ENCODE measurements around the gene HCAR1.
"Not testable (repeated sequence)": the region's sequence is repeated elsewhere in the genome, so short reads cannot be mapped to it uniquely, and the experiment has no call there.

The HCAR1 gene

DNA sequence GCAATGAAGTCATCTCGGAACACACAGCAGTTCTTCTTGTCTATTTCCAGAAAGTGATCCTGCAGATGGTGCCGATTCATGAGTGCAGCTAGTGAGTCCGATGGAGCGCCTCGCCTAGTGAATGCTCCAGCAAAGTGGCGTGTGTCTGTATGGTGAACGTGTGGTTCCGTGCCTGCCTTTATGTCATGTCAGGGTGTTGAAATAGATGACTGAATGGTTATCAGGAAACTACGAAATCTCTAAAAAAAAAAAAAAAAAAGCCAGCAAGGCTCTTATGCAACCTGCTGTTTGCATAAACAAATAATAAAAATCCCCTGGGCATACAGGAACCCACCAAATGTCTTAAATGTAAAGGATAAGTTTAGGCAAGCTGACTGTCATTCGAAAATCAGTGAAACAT is 14.0 kb downstream of the HCAR1 start, which contains the start of gene HCAR3:
Gene HCAR3, minus strand, starts transcription at position 154 of the 400 bp plus-strand sequence. Its CDS starts 74 bp downstream, at position 80.
- not testable (repeated sequence) for DNase-seq

DNA sequence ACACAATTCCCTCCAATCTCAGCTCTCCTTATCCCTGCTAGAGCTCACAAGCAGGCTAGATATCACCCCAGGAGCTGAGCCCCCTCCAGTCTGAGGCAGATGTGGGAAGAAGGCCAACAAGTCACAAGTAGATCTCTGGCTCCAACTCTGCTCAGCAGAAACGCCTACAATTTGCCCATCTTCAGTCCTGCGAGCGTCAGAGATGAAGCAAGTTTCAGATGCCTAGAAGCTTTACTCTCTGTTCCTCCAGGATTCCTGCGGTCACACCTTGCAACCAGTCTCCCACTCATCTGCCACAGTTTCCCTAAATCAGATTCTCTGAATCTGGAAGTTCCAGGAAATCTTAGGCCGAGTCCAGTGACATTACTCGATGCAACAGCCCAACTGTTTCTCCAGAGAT is 15.4 kb downstream of the HCAR1 start:
- not testable (repeated sequence) for DNase-seq

DNA sequence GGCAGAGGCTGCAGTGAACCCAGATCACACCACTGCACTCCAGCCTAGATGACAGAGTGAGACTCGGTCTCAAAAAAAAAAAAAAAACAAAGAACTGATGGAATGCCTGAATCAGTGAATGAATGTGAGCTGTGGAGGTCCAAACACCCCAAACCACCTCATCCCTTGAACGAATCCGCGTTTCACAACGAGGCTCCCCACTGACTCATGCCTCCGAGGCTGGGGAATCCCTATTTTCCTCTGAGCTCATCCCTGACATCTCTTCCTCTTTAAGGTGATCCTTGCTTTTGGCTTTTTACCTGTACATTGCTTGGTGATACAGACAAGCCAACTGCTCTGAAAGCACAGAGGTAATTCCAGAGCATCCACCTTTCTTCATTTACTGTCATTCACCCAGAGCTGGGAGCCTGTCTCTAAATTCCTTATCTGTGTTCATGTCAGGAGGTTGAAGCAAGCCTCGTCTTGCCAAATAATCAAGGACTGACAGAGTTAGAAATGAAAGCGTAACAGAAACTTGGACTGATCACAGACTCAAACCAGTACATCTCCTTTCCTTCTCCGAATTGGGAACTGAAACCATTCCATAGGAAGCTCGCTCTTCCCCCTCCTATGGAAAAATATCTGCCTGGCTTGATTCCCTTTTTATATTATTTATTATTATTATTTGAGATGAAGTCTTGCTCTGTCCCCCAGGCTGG is 17.0 kb downstream of the HCAR1 start:
- not testable (repeated sequence) for DNase-seq

DNA sequence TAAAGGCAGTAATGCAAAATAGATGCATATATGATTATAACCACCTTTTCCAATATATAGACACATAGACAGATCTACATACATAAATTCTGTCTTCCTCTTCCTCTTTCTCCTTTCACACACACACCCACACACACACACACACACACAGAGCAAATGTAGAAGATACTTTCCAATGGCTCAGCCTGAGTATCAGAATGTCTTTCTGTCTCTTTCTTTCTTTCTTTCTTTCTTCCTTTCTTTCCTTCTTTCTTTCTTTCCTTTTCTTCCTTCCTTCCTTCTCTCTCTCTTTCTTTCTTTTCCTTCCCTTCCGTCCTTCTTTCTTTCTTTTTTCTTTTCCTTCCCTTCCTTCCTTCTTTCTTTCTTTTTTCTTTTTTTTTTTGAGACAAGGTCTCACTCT is 19.4 kb downstream of the HCAR1 start:
- DNase-seq, result not testable (repeated sequence)

DNA sequence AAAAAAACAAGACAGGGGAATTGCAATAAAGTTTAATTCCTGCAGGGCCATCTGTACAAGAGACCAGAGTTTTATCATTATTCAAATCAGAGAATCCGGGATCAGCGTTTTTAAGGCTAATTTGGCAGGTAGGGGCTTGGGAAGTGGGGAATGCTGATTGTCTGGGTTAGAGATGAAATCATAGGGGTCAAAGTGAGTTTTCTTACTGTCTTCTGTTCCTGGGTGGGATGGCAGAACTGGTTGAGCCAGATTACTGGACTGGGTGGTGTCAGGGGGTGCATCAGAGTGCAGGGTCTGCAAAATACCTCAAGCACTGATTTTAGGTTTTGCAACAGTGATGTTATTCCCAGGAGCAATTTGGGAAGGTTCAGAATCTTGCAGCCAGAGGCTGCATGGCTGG is 20.3 kb downstream of the HCAR1 start:
- not testable (repeated sequence) for DNase-seq

DNA sequence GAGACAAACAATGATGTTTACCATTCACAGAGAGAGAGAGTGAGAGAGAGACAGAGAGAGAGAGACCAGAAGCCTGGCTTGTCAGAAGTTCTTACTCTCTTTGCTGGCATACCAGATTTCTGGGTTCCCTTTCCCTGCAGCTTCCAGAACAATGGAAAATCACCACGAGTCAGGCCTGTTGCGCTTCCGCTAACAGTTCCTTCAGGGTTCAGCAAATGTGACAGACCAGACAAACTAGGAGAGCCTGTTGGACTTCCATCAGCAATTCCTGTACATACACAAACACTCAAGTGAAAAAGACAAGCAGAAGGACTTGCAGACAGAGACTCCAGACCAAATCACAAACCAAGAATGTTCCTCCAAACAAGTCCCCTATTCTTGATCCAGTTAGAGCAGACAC is 21.4 kb downstream of the HCAR1 start:
- DNase-seq, result not testable (repeated sequence)

DNA sequence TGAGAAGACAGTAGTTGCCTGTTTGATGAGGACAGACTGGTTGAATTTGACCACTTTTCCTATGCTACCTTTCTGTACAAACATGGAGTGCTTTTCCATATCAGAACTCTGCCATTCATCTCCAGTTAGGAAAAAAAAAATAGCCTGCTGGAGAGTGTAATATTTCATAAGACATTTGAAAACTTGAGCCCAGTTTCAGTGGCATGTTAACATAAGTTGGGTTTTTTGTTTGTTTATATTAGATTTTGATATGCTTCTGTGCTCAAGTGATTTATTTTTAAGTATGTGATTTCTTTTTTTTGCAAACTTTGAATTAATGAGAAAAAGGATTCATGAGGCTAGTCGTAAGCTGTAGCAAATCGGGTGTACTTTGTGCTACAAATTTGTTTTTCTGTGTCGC is 26.8 kb downstream of the HCAR1 start:
- not testable (repeated sequence) for DNase-seq

DNA sequence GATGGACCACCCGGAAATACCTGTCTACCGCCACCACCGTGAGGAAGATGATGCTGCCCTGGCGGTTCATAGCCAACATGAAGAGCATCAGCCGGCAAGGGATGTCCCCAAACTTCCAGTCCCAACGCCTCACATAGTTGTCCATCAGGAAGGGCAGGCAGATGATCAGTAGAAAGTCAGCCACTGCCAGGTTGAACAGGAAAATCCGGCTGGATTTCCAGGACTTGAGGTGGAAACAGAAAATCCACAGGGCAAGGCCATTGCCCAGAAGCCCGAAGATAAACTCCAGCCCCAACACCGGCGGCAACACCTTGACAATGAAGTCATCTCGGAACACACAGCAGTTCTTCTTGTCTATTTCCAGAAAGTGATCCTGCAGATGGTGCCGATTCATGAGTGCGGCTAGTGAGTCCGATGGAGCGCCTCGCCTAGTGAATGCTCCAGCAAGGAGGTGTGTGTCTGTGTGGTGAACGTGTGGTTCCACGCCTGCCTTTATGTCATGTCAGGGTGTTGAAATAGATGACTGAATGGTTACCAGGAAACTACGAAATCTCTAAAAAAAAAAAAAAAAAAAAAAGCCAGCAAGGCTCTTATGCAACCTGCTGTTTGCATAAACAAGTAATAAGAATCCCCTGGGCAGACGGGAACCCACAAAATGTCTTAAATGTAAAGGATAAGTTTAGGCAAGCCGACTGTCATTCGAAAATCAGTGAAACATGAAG is 27.6 kb downstream of the HCAR1 start, which contains the start of gene HCAR2:
Gene HCAR2, minus strand, starts transcription at position 468 of the 722 bp plus-strand sequence. Its CDS starts 74 bp downstream, at position 394.
- not testable (repeated sequence) for DNase-seq

DNA sequence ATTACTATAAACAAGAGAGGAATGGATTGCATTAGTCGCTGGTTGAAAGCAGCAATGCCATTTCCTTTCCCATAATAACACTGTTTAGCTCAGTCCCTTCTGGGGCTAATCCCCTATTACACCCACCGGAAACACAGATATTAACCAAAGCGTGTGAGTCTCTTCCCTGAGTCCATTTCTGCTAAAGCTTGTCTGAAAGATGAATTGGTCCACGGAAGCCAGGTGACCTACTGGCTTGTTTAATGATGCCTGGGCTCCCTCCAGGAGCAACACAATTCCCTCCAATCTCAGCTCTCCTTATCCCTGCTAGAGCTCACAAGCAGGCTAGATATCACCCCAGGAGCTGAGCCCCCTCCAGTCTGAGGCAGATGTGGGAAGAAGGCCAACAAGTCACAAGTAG is 29.2 kb downstream of the HCAR1 start:
- DNase-seq, result not testable (repeated sequence)

DNA sequence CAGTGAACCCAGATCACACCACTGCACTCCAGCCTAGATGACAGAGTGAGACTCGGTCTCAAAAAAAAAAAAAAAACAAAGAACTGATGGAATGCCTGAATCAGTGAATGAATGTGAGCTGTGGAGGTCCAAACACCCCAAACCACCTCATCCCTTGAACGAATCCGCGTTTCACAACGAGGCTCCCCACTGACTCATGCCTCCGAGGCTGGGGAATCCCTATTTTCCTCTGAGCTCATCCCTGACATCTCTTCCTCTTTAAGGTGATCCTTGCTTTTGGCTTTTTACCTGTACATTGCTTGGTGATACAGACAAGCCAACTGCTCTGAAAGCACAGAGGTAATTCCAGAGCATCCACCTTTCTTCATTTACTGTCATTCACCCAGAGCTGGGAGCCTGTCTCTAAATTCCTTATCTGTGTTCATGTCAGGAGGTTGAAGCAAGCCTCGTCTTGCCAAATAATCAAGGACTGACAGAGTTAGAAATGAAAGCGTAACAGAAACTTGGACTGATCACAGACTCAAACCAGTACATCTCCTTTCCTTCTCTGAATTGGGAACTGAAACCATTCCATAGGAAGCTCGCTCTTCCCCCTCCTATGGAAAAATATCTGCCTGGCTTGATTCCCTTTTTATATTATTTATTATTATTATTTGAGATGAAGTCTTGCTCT is 30.5 kb downstream of the HCAR1 start:
- DNase-seq, result not testable (repeated sequence)

DNA sequence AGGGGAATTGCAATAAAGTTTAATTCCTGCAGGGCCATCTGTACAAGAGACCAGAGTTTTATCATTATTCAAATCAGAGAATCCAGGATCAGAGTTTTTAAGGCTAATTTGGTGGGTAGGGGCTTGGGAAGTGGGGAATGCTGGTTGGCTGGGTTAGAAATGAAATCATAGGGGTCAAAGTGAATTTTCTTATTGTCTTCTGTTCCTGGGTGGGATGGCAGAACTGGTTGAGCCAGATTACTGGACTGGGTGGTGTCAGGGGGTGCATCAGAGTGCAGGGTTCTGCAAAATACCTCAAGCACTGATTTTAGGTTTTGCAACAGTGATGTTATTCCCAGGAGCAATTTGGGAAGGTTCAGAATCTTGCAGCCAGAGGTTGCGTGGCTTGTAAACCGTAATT is 33.7 kb downstream of the HCAR1 start:
- not testable (repeated sequence) for DNase-seq

DNA sequence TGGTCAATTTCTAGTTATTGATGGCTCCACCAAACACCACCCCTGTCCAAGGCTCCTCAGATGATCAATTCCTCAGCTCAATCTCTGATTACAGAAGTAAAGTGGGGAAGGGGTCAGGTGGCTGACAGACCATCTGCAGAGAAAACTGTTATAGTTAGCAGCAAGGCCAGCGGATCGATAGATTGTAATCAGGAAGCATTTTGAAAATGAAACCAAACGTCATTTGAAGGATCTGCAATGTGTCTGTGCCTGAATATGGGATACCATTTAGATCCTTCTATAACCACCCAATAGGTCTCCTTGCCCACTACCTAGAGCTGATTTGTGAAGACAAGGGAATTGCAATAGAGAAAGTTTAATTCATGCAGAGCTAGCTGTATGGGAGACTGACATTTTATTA is 39.1 kb downstream of the HCAR1 start:
- no peak for DNase-seq

DNA sequence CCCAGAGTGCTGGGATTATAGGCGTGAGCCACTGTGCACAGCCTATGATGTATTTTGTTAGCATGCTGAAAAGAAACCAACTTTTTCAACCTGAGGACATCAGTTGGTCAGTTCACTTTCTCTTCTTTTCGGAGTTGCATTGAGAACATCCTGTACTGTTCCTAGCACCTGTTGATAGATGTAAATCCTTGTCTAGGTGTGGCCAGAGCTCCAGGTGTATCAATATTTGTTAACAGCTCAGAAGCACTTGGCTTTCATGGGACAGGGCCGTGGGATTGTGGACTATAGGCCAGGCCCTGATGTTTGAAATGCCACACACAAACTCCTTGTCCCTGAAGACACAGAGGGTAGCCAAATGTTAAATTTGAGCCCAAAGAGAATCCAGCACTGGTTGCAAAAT is 42.4 kb downstream of the HCAR1 start:
- DNase-seq, result no peak

DNA sequence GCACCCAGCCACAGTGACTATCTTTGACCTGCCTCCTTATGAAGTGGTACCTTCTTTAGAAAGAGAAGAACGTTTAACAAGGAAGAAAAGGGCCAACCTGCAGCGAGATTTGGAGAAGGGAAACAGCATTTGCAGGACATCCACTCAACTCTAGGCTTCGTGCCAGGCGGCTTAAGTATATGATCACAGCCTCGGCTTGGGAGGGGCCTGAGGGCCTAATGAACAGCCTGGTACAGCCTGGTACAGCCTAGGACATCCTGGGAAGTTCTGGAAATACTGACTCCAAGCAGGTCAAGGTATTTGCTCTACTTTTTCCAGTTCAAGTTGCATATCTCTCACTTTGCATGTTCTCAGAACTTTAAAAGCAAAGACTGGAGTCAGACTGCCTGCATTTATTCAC is 43.6 kb downstream of the HCAR1 start:
- DNase-seq, result no peak

DNA sequence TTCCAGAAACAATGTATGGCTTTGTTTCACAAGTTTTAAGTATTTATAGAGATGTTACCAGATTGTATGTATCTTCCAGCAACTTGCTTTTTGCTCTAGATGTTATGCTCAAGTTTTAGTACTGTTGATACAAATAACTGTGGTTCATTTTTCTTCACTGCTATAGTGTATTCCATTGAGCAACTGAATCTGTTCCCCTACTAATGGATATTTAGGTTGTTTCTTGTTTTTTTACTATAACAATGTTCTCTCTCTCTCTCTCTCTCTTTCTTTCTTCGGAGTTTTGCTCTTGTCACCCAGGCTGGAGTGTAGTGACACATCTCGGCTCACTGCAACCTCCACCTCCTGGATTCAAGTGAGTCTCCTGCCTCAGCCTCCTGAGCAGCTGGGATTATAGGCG is 44.1 kb downstream of the HCAR1 start:
- no peak for DNase-seq

DNA sequence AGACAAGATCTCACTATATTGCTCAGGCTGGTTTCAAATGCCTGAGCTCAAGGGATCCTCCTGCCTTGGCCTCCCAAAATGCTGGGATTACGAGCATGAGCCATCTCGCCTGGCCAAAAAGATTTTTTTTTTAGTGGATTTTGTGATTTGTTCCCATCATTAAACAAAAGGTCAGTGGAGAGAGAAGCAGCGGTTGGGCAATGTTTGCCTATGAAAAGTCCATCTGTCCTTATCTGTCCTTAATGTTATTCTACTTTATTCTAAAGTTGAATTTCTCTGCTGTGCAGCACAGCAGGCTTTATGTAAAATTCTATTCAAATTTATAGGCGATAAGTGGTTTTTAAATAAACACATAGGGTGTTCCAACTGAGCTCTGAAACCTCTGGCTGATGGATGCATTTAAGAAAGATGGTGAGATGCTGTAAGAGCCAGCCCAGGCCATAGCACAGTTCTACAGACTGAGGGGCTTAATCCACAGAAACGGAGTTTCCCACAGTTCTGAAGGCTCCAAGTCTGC is 46.3 kb downstream of the HCAR1 start:
- no peak for DNase-seq

DNA sequence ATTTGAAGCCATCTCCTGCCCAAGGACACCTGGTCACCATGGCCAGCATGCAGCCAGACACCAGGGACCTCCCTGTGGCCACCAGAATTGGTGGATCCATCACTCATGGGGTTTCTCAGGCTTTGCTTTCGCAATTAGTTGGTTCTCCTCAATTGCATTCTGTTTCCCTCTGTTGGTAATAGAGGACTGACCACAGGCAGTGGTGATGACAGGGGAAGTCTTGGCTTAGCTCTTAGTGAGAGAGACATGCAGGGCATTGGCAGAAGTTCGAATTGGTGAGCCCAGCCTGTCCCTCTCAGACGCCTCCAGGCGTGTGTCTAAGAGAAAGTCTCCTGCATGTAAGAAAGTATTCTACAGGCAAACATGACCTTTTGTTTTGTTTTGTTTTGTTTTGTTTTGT is 48.8 kb downstream of the HCAR1 start:
- no peak for DNase-seq

DNA sequence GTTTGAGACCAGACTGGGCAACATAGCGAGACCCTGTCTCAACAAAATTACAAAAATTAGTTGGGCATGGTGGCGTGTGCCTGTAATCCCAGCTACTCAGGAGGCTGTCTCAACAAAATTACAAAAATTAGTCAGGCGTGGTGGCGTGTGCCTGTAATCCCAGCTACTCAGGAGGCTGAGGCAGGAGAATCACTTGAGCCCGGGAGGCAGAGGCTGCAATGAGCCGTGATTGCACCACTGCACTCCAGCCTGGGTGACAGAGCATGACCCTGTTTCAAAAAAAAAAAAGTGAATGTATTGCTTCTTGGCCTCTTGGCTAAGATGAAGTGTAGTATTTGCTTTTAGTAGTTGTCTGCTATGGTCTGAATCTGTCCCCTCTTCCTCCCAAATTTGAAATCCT is 49.7 kb downstream of the HCAR1 start:
- not testable (repeated sequence) for DNase-seq

DNA sequence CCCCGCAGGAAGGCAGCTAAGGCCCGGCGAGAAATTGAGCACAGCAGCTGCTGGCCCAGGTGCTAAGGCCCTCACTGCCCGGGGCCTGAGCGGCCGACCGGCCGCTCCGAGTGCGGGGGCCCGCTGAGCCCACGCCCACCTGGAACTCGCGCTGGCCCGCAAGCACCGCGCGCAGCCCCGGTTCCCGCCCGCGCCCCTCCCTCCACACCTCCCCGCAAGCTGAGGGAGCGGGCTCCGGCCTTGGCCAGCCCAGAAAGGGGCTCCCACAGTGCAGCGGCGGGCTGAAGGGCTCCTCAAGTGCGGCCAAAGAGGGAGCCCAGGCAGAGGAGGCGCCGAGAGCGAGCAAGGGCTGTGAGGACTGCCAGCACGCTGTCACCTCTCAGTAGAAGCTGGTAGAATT is 53.9 kb downstream of the HCAR1 start:
- not testable (repeated sequence) for DNase-seq

Data from activated T-cell treated with anti-CD3 and anti-CD28 coated beads for 4 hours (primary cell).